Raji (cell line): ENCODE results near the gene ARL13A.

Experiments
- POLR2A ChIP-seq: IDR thresholded peaks from 2 replicates; pipeline ENCODE4 v1.6.1; 2011; ENCODE audit warnings: low read depth, low read length, control low read depth; ENCODE audit not compliant: insufficient read depth

ARL13A gene

GRCh38 chrX:100969408-100969807, at the start of gene ARL13A:
Gene ARL13A (plus strand): TSS chrX:100969708. CDS start chrX:100973690, 3,982 bp downstream.
- TF ChIP-seq POLR2A, result no peak

- TF ChIP-seq POLR2A, result no peak
Measured at GRCh38 chrX:100924375-100924774, 45.1 kb upstream of the ARL13A start.

GRCh38 chrX:100926453-100926852, 43.1 kb upstream of the ARL13A start:
- no peak for TF ChIP-seq POLR2A

GRCh38 chrX:100928660-100929613, 40.6 kb upstream of the ARL13A start, which contains the start of gene XKRX:
Gene XKRX (minus strand): TSS chrX:100928917. CDS start chrX:100928304, 613 bp downstream.
- TF ChIP-seq POLR2A, result no peak

- no peak for TF ChIP-seq POLR2A
Measured at GRCh38 chrX:100931218-100931924, 38.1 kb upstream of the ARL13A start.

- TF ChIP-seq POLR2A, result no peak
Measured at GRCh38 chrX:100931925-100932285, 37.6 kb upstream of the ARL13A start.

GRCh38 chrX:100935767-100936166, 33.7 kb upstream of the ARL13A start:
- TF ChIP-seq POLR2A, result no peak

- no peak for TF ChIP-seq POLR2A
Measured at GRCh38 chrX:100939333-100939732, 30.2 kb upstream of the ARL13A start.

- no peak for TF ChIP-seq POLR2A
Measured at GRCh38 chrX:100944601-100945000, 24.9 kb upstream of the ARL13A start.

GRCh38 chrX:100946299-100946927, 23.1 kb upstream of the ARL13A start:
- TF ChIP-seq POLR2A, result no peak

- TF ChIP-seq POLR2A, result no peak
Measured at GRCh38 chrX:100948557-100948956, 21.0 kb upstream of the ARL13A start.

- no peak for TF ChIP-seq POLR2A
Measured at GRCh38 chrX:100962811-100963210, 6.7 kb upstream of the ARL13A start.

- no peak for TF ChIP-seq POLR2A
Measured at GRCh38 chrX:100964362-100964761, 5.1 kb upstream of the ARL13A start.

- TF ChIP-seq POLR2A, result no peak
Measured at GRCh38 chrX:100969936-100970335, 428 bp downstream of the ARL13A start.

GRCh38 chrX:100973411-100973810, 3.9 kb downstream of the ARL13A start:
- no peak for TF ChIP-seq POLR2A
